Activated B cell treated with CpG ODN at 0.5 μM for 24 hours (primary cell): Measurements from ENCODE around the gene BRD2. TPM values are rescaled to one million over a fixed set of nuclear protein-coding genes. Genes with fewer than 3 reads are reported as not detected.

Experiments used
- ATAC-seq: fragments of 200-7000 bp; cut with Tn5 transposase; one replicate; pipeline ENCODE4 v1.10.0; 2021; ENCODE audit warnings: low read depth, mild to moderate bottlenecking, moderate library complexity
- CTCF ChIA-PET: fragments of 350-600 bp; sonication (Branson Sonifier 250); formaldehyde crosslinking; loops from one replicate; lab custom pipeline; 2021; ENCODE audit warnings: antibody characterized with exemption; lab: Charles Lee
- POLR2A ChIA-PET: fragments of 350-600 bp; sonication (Branson Sonifier 250); formaldehyde crosslinking; loops from one replicate; lab custom pipeline; 2021; ENCODE audit warnings: antibody characterized with exemption; lab: Charles Lee
- DNase-seq: peaks from one replicate; pipeline ENCODE4 v3.0.0; 2022
- H3K27ac Mint-ChIP-seq: one replicate; pipeline ENCODE4 v1.8.0; 2020; ENCODE audit warnings: mixed read lengths
- H3K27me3 Mint-ChIP-seq: one replicate; pipeline ENCODE4 v1.8.0; 2021; ENCODE audit warnings: mixed read lengths
- H3K36me3 Mint-ChIP-seq: one replicate; pipeline ENCODE4 v1.8.0; 2021; ENCODE audit warnings: low read depth, mixed read lengths
- H3K4me1 Mint-ChIP-seq: one replicate; pipeline ENCODE4 v1.8.0; 2021; ENCODE audit warnings: mixed read lengths
- H3K4me3 Mint-ChIP-seq: one replicate; pipeline ENCODE4 v1.8.0; 2020; ENCODE audit warnings: mild to moderate bottlenecking, mixed read lengths
- H3K9me3 Mint-ChIP-seq: one replicate; pipeline ENCODE4 v1.8.0; 2020; ENCODE audit warnings: mixed read lengths
- CTCF ChIP-seq: fragments of 200-600 bp; IDR thresholded peaks from one replicate; pipeline ENCODE4 v1.8.0; 2022; ENCODE audit warnings: antibody characterized with exemption, mild to moderate bottlenecking
- intact Hi-C: fragments of 100-400 bp; cut with micrococcal nuclease; formaldehyde crosslinking; loops from one replicate; pipeline ENCODE4 v1.15.1; 2024
- total RNA-seq: library from RNA; stranded (reverse); gene quantifications from 2 replicates; pipeline ENCODE4 v1.2.3, GENCODE V29; 2022

Gene BRD2
- total RNA-seq, 1 donor from 2014 or later, result 370 TPM

DNA sequence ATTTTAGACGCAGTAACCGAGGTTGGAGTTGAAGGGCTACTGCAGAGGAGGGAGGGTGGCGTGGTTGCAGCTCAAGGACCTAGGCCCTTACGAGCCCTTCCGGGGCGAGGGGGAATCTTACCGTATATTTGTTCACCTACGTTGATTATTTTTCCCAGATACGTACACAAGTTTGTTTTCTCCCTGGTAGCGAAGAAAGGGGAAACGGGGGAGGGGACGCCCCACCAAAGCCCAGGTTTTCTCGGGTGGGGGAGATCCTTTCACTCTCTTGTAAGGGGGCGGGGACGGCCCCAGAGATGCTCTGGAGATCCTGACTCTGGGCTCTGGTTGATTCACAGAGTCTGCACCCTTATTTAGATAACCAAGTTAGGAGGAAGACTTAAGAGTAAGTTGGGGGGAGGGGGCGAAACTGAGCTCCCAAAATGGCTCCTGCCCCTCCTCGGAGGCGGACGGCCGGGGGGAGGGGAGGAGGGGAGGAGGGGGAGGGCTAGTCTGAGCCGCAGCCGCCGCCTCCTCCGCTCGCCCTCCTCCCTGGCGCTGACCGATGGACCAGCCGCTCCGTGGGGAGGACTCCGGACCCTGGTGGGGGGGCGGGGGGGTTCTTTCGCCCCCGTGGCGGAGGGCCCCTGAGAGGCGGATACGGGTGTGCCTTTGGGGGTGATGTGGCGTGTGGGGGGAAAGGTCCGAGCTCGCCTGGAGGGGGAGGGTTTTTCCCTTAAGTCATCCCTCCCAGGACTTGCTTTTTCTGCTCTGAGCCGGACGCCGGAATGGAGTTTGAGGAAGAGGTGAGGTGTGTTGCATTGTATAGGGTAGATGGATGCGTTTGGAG is 2.2 kb downstream of the BRD2 start:
- TF ChIP-seq CTCF, result no peak
- H3K4me1 Mint-ChIP-seq, result peaks cover 43% of the 10 kb centered on the region
- H3K4me3 Mint-ChIP-seq, result peak overlapping the region; percentile 91
- H3K27ac Mint-ChIP-seq, result peak overlapping the region; percentile 99
- ChIA-PET POLR2A (interaction anchor here (0.6 to 14.0 kb wide), 54 partner anchors 14 to 780 kb away, joined by 3 to 1150 read pairs (median 12); partner anchors contain the start of genes B3GALT4, CUTA, GPSM3 and HLA-DMA), CTCF (interaction anchor here (1.3 to 11.4 kb wide), 7 partner anchors 8 to 87 kb away, joined by 3 to 151 read pairs (median 25); partner anchors contain the start of genes HLA-DMA and HLA-DMB)
- H3K27me3 Mint-ChIP-seq, result no peaks in the 10 kb centered on the region
- DNase-seq, result peak; percentile 71
- intact Hi-C loops, result loop anchor here (1.0 to 10.0 kb wide), 7 partner anchors 126 to 776 kb away; partner anchors contain the start of genes CUTA, HLA-DQB1, HLA-DRA and PSMB8
- H3K9me3 Mint-ChIP-seq, result no peaks in the 10 kb centered on the region
- peak; percentile 5 for ATAC-seq
- H3K36me3 Mint-ChIP-seq, result peaks cover 63% of the 10 kb centered on the region

DNA sequence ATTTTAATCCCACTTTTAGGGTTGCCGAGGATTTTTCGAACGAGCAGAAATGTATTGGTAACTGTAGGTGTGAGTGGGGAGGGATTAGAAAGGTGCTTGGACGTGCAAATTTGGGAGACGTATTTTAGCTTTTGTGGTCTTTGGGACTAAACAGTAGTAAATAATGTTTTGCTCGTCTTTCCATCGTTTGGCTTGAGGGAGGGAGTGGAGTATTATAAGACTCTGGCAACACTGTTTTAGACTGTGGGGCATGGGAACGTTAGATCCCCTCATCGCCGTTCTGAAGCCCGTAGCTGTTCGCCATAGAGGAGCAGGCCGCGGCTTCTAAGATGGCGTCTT is 2.8 kb downstream of the BRD2 start:
- Mint-ChIP-seq H3K4me3 (peak overlapping the region; percentile 91), H3K36me3 (peaks cover 69% of the 10 kb centered on the region), H3K9me3 (no peaks in the 10 kb centered on the region), H3K27me3 (no peaks in the 10 kb centered on the region), H3K27ac (peak overlapping the region; percentile 99), H3K4me1 (peaks cover 44% of the 10 kb centered on the region)
- no peak for DNase-seq
- intact Hi-C loops, result loop anchor here (1.0 to 10.0 kb wide), 7 partner anchors 127 to 776 kb away; partner anchors contain the start of genes CUTA, HLA-DQB1, HLA-DRA and PSMB8
- no peak for TF ChIP-seq CTCF
- no peak for ATAC-seq
- CTCF ChIA-PET, result interaction anchor here (0.8 to 11.4 kb wide), 13 partner anchors 8 to 133 kb away, joined by 3 to 151 read pairs (median 6); partner anchors contain the start of genes HLA-DMA, HLA-DMB and TAP2
- POLR2A ChIA-PET, result interaction anchor here (0.5 to 14.0 kb wide), 68 partner anchors 14 to 1411 kb away, joined by 3 to 1150 read pairs (median 10); partner anchors contain the start of genes B3GALT4, BAG6, COL11A2 and CUTA

DNA sequence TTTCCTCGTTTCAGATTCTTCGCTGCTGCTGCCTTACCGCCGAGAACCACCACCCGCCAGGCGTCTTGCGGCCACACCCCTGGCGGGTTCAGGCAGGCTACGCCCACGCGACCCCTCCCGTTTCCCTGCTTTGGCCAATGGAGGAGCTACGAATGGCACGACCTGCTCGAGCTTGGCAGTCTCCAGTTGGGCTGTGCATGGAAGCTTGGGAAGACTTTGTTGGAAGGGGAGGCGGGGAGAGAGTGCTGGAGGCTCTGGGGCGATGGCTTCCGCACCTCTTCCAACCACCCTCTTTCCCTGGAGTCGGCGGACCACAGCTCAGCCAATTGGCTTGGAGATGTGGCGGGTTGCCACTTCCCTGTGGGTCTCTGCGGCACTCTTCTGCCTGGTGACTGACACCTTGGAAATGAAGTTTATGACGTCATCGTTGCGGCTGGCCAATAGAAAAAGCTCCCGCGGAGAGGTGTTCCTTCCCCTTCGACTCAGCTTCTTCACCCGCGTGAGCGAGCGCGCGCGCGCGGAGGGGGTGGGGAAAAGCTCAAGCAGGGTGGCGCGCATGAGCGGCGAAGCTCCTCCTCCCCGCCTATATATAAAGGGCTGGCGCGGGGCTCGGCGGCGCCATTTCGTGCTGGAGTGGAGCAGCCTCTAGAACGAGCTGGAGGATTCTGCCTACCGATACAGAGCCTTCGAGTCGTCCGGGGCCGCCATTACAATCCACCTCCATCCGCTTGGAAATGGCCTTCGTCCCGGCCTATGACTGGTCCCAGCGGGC is 3.4 kb downstream of the BRD2 start:
- peaks cover 74% of the 10 kb centered on the region for H3K36me3 Mint-ChIP-seq

More for the DNA sequence above, 3.4 kb downstream of the BRD2 start:
- ChIA-PET POLR2A (interaction anchor here (0.5 to 14.0 kb wide), 91 partner anchors 13 to 1698 kb away, joined by 3 to 1150 read pairs (median 6); partner anchors contain the start of genes ATF6B, B3GALT4, BAG6 and COL11A2), CTCF (interaction anchor here (0.6 to 11.4 kb wide), 16 partner anchors 9 to 134 kb away, joined by 3 to 151 read pairs (median 5); partner anchors contain the start of genes HLA-DMA, HLA-DMB, PSMB9 and TAP1)
- peaks cover 44% of the 10 kb centered on the region for H3K4me1 Mint-ChIP-seq
- ATAC-seq, result peak; percentile 47
- H3K27me3 Mint-ChIP-seq, result no peaks in the 10 kb centered on the region
- peak overlapping the region; percentile 99 for H3K27ac Mint-ChIP-seq
- peak; percentile 99 for DNase-seq
- peak overlapping the region; percentile 91 for H3K4me3 Mint-ChIP-seq
- no peak for TF ChIP-seq CTCF
- intact Hi-C loops, result loop anchor here (1.0 to 10.0 kb wide), 10 partner anchors 37 to 777 kb away; partner anchors contain the start of genes CUTA, HLA-DOA, HLA-DQB1 and HLA-DRA
- H3K9me3 Mint-ChIP-seq, result no peaks in the 10 kb centered on the region
